Activated CD4-positive, alpha-beta memory T cell treated with anti-CD3 and anti-CD28 coated beads for 36 hours (primary cell): ENCODE measurements around the gene DLG2. TPM values are rescaled to one million over a fixed set of nuclear protein-coding genes. Genes with fewer than 3 reads are reported as not detected.

Source experiments
- CTCF ChIA-PET: fragments of 350-600 bp; sonication (Branson Sonifier 250); formaldehyde crosslinking; loops from one replicate; lab custom pipeline; 2021; ENCODE audit warnings: antibody characterized with exemption, inconsistent platforms; lab: Charles Lee
- POLR2A ChIA-PET: fragments of 350-600 bp; sonication (Branson Sonifier 250); formaldehyde crosslinking; loops from one replicate; lab custom pipeline; 2021; ENCODE audit warnings: antibody characterized with exemption; lab: Charles Lee
- DNase-seq: peaks from one replicate; pipeline ENCODE4 v3.0.0-alpha.2; 2020
- H3K27ac Mint-ChIP-seq: one replicate; pipeline ENCODE4 v1.8.0; 2021; ENCODE audit warnings: mixed read lengths
- H3K27me3 Mint-ChIP-seq: one replicate; pipeline ENCODE4 v1.8.0; 2021; ENCODE audit warnings: mixed read lengths
- H3K36me3 Mint-ChIP-seq: one replicate; pipeline ENCODE4 v1.8.0; 2021; ENCODE audit warnings: mixed read lengths
- H3K4me1 Mint-ChIP-seq: one replicate; pipeline ENCODE4 v1.8.0; 2021; ENCODE audit warnings: low read depth, mixed read lengths
- H3K4me3 Mint-ChIP-seq: one replicate; pipeline ENCODE4 v1.8.0; 2021; ENCODE audit warnings: mild to moderate bottlenecking, mixed read lengths
- H3K9me3 Mint-ChIP-seq: one replicate; pipeline ENCODE4 v1.8.0; 2021; ENCODE audit warnings: mixed read lengths
- intact Hi-C: fragments of 100-400 bp; cut with micrococcal nuclease; formaldehyde crosslinking; loops from one replicate; pipeline ENCODE4 v1.15.1; 2023
- total RNA-seq, 2 experiments: library from RNA; stranded (reverse); gene quantifications; one replicate each; pipeline ENCODE4 v1.2.3, GENCODE V29; 2021

Gene DLG2
- total RNA-seq, 2 experiments from 2014 or later = 1.7 to 2.1 TPM

DNA sequence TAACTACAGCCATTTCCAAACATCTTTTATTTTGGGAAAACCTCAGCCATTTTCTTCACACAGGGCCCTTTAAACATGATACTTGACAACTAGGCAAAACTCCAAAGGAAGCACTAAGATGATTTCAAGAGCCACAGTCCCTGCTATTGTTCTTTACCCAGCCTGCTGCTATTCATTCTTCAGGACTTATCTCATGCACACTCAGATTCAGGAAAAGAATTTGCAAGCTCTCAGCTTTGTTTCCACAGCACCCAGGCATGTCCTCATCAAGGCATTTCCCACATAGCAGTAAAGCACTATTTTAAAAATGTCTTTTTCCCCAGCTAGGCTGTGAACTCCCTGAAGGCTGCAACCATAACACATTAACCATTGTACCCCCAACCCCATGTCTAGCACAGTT is 1731.6 kb downstream of the DLG2 start:
- ChIA-PET POLR2A (no interaction called here), CTCF (interaction anchor here (0.9 kb wide), 1 partner anchor 58 kb away, joined by 4 read pairs; no protein-coding TSS in a partner anchor)
- intact Hi-C loops = no loop called here
- Mint-ChIP-seq H3K9me3 (peaks cover 4% of the 10 kb centered on the region), H3K27me3 (no peaks in the 10 kb centered on the region), H3K27ac (no peak overlapping the region), H3K4me3 (no peak overlapping the region), H3K4me1 (no peaks in the 10 kb centered on the region), H3K36me3 (no peaks in the 10 kb centered on the region)
- DNase-seq = no peak

DNA sequence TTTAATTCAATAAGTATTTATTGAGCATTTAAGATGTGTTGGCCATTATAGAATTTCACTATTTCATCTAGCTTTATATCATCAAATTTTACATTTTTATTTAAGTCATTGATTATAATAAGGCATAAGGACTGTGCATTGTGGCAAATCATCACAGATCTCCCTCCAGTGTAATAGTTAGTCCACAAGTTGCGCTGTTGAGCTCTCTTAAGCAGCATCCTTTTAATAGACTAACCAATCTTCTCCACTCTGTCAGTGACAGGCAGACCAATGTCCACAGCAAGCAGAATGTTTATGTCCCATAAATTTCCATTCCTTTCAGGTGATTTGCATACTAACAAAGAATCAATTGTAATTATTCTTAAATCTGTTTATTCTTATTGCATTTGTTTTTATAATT is 1745.7 kb downstream of the DLG2 start:
- POLR2A ChIA-PET = no interaction called here
- Mint-ChIP-seq H3K9me3 (no peaks in the 10 kb centered on the region), H3K36me3 (no peaks in the 10 kb centered on the region), H3K4me3 (no peak overlapping the region), H3K4me1 (no peaks in the 10 kb centered on the region), H3K27me3 (no peaks in the 10 kb centered on the region), H3K27ac (no peak overlapping the region)
- no peak for DNase-seq
- CTCF ChIA-PET = no interaction called here
- intact Hi-C loops = no loop called here

DNA sequence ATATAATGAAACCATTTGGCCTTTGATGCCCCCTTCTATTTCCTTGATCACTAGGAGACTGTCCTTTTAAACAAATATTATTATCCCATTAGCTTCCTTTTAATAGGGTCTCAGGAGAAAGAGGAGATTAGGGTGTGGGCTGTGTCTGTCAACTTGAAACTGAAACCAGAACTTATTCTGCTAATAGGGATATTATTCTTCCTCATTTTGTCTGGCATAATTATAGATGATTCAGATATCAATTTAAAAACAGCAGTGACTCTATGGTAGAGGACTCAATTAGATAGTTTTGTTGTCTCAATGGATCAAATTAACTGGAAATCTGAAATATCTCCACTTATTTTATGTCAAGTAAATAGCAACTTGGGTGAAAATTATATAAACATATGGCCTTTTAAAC is 1756.1 kb downstream of the DLG2 start:
- Mint-ChIP-seq H3K27ac (no peak overlapping the region), H3K9me3 (no peaks in the 10 kb centered on the region), H3K4me1 (no peaks in the 10 kb centered on the region), H3K4me3 (no peak overlapping the region), H3K36me3 (no peaks in the 10 kb centered on the region), H3K27me3 (no peaks in the 10 kb centered on the region)
- intact Hi-C loops = no loop called here
- POLR2A ChIA-PET = no interaction called here
- DNase-seq = no peak
- CTCF ChIA-PET = no interaction called here

DNA sequence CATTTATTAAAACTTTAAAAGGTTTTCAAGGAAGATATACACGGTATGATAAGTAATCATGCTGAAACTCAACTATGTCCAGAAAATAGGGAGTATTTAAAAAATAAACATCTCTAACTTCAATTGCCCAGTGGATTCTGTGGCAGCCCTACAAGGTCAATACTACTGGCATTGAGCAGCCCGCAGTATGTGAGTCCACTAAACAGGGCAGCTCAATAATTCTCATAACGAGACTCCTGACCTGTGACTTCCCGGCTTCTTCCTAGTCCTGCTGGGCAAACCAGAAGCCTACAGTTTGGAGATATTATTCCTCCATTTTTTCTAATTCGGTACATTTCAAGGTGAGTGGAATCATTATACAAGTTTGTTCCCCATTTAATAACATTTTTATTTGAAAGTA is 1760.5 kb downstream of the DLG2 start:
- no peaks in the 10 kb centered on the region for H3K27me3 Mint-ChIP-seq
- intact Hi-C loops = no loop called here
- CTCF ChIA-PET = no interaction called here

DNA sequence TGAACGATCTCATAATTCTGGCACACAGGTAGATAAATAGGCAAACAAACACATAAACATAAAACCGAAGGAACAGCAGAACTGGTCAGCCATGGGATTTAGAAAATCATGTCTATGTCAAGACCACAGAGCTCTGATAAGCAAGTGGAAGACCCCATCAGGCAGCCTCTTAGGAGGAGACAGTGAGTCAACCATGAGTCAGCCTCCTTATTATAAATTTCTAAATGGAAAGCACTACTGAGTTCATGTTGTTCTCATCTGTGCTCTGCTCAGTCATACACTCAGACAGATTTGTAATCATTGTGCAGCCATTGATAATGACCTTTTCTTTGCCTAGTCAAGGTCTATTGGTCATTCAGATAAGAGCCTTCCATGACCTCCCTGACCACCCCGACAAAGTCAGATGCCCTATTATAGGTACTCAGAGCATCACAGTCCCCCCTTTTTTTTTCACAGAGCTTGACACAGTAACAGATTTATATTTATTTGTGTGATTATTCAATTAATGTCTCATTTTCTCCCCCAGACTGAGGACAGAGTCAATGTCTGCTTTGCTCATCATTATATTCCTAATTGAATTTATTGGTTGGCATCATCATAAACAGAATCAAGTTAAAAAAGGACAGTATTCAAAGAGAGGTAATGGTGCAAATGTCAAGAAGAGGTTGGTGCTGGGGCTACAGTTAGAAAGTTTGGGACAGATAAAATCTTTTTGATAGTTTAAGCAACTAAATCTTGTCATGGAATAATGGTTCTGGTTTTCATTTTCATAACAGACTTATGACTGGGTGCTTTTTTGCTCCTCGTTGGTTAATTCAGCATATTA is 1761.3 kb downstream of the DLG2 start:
- ChIA-PET POLR2A (no interaction called here), CTCF (no interaction called here)
- no peaks in the 10 kb centered on the region for H3K27me3 Mint-ChIP-seq
- DNase-seq = no peak
- intact Hi-C loops = no loop called here
- no peak overlapping the region for H3K27ac Mint-ChIP-seq
- no peaks in the 10 kb centered on the region for H3K4me1 Mint-ChIP-seq
- no peaks in the 10 kb centered on the region for H3K36me3 Mint-ChIP-seq
- H3K4me3 Mint-ChIP-seq = no peak overlapping the region
- H3K9me3 Mint-ChIP-seq = peaks cover under 1% of the 10 kb centered on the region

More for the DNA sequence above, 1760.5 kb downstream of the DLG2 start:
- Mint-ChIP-seq H3K27ac (no peak overlapping the region), H3K9me3 (no peaks in the 10 kb centered on the region), H3K4me3 (no peak overlapping the region), H3K4me1 (no peaks in the 10 kb centered on the region), H3K36me3 (no peaks in the 10 kb centered on the region)
- no peak for DNase-seq
- POLR2A ChIA-PET = no interaction called here

DNA sequence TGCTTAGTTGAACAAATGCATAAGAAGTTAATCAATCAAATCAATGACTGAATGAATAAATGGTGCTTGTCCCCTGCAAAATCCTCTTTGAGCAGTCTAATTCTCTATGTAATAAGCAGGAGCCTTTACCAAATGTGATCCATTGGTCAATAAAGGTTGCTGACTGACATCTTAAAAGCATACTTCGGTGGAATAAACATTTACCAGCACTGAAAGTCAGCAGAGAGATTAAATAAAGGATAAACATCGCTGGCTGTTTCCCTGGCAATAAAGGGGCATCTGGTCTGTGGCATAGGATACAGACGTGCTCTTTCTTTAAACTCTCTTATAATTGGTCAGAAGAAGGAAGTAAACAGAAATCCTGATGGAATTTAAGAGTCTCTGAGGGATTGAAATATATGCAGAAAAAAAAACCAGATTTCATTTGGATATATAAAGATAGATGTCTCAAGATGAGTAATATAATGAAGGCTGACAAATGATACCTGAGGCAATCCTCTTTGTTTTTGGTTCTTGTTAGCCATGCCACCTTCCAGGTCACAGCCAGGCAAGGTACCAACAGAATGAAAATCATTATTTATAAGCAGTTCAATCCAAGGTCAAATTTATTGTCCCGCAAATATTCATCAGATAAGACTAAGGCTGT is 1762.6 kb downstream of the DLG2 start:
- Mint-ChIP-seq H3K9me3 (peaks cover 7% of the 10 kb centered on the region), H3K4me3 (no peak overlapping the region), H3K27ac (no peak overlapping the region), H3K36me3 (no peaks in the 10 kb centered on the region), H3K27me3 (no peaks in the 10 kb centered on the region), H3K4me1 (no peaks in the 10 kb centered on the region)
- POLR2A ChIA-PET = no interaction called here
- intact Hi-C loops = no loop called here
- DNase-seq = no peak
- CTCF ChIA-PET = no interaction called here

DNA sequence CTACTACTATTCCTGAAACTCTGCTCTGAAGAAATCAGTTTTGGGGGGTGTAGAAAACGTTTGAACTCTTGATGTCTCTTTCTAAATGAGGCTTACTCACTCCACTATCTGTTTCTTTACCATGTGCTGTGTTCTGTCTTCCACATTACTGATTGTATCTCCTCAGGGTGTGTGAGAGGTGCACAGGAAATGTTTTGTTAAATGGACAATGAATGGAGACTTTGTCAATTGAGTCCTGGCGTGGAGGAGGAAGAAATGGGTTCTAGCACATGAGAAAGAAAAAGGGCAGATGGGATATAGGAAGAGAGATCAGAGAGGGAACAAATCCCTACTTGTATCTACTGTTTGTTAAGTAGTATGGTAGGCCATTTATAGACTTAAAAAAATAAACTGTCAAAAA is 1763.9 kb downstream of the DLG2 start:
- Mint-ChIP-seq H3K36me3 (no peaks in the 10 kb centered on the region), H3K27me3 (no peaks in the 10 kb centered on the region), H3K4me3 (no peak overlapping the region), H3K27ac (no peak overlapping the region), H3K4me1 (no peaks in the 10 kb centered on the region), H3K9me3 (peaks cover 15% of the 10 kb centered on the region)
- CTCF ChIA-PET = no interaction called here
- intact Hi-C loops = no loop called here
- POLR2A ChIA-PET = no interaction called here
- no peak for DNase-seq

DNA sequence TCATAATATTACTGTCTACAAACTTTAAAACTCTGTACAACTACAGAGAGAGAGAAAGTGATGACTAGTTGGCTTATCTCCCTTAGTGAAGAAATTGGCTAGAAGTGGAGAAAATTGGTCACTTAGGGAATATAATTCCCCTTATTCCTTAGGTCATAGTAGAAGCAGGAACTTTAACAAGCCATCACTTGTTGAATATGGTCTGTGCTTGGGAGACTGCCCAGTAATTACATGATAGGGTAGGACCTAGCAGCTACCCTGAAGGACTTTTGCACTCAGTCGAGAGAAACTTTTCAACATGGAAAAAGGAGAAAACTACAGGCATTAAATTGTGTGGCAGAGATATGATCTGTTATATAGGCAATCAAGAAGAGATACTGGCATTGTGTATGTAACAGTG is 1764.5 kb downstream of the DLG2 start:
- H3K9me3 Mint-ChIP-seq = peaks cover 15% of the 10 kb centered on the region
- H3K4me1 Mint-ChIP-seq = no peaks in the 10 kb centered on the region

DNA sequence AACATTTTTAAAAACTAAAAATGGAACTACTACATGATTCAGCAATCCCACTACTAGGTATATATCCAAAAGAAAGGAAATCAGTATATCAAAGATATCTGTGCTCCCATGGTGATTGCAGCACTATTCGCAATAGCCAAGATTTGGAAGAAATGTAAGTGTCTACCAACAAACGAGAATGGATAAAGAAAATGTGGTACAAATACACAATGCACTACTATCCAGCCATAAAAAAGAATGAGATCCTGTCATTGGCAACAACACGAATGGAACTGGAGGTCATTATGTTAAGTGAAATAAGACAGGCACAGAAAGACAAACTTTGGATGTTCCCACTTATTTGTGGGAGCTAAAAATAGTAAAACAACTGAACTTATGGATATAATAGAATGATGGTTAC is 1765.1 kb downstream of the DLG2 start:
- CTCF ChIA-PET = no interaction called here
- no peak overlapping the region for H3K27ac Mint-ChIP-seq

More for the DNA sequence above, 1764.5 kb downstream of the DLG2 start:
- POLR2A ChIA-PET = no interaction called here
- CTCF ChIA-PET = no interaction called here
- H3K27me3 Mint-ChIP-seq = no peaks in the 10 kb centered on the region
- no peak overlapping the region for H3K4me3 Mint-ChIP-seq
- H3K36me3 Mint-ChIP-seq = no peaks in the 10 kb centered on the region
- DNase-seq = no peak
- intact Hi-C loops = no loop called here
- H3K27ac Mint-ChIP-seq = no peak overlapping the region

DNA sequence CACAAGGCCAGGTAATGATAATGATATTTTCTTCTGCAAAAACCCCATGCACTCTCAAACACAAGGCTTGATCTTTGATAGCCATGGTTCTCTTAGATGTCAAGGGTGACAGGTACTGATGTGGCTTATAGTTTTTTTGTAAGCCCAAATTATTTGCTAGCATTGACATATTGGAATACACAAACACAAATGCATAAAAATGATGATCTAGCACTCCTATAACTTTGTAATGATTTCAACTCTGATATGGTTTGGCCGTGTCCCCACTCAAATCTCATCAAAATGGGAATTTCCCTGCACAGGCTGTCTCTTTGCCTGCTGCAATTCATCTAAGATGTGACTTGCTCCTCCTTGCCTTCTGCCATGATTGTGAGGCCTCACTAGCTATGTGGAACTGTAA is 1768.5 kb downstream of the DLG2 start:
- Mint-ChIP-seq H3K27ac (no peak overlapping the region), H3K27me3 (no peaks in the 10 kb centered on the region), H3K9me3 (peaks cover 23% of the 10 kb centered on the region), H3K36me3 (no peaks in the 10 kb centered on the region), H3K4me3 (no peak overlapping the region), H3K4me1 (no peaks in the 10 kb centered on the region)
- POLR2A ChIA-PET = no interaction called here
- CTCF ChIA-PET = no interaction called here
- DNase-seq = no peak
- intact Hi-C loops = no loop called here

More for the DNA sequence above, 1765.1 kb downstream of the DLG2 start:
- H3K4me3 Mint-ChIP-seq = no peak overlapping the region
- H3K36me3 Mint-ChIP-seq = no peaks in the 10 kb centered on the region
- intact Hi-C loops = no loop called here
- peaks cover 19% of the 10 kb centered on the region for H3K9me3 Mint-ChIP-seq
- POLR2A ChIA-PET = no interaction called here
- no peaks in the 10 kb centered on the region for H3K4me1 Mint-ChIP-seq
- no peak for DNase-seq
- no peaks in the 10 kb centered on the region for H3K27me3 Mint-ChIP-seq

DNA sequence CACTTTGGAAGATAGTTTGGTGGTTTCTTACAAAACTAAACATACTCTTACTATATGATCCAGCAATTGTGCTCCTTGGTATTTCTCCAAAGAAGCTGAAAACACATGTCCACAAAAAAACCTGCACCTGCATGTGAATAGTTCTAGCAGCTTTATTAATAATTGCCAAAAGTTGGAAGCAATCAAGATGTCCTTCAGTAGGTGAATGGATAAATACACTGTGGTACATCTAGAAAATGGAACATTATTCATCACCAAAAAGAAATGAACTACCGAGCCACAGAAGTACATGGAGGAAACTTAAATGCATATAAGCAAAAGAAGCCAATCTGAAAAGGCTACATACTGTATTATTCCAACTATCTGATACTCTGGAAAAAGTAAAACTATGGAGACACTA is 1771.9 kb downstream of the DLG2 start:
- DNase-seq = no peak
- intact Hi-C loops = no loop called here
- POLR2A ChIA-PET = no interaction called here
- Mint-ChIP-seq H3K4me3 (no peak overlapping the region), H3K27ac (no peak overlapping the region), H3K4me1 (no peaks in the 10 kb centered on the region), H3K27me3 (no peaks in the 10 kb centered on the region), H3K9me3 (peaks cover 16% of the 10 kb centered on the region), H3K36me3 (no peaks in the 10 kb centered on the region)
- CTCF ChIA-PET = interaction anchor here (0.6 kb wide), 1 partner anchor 192 kb away, joined by 3 read pairs; no protein-coding TSS in a partner anchor

DNA sequence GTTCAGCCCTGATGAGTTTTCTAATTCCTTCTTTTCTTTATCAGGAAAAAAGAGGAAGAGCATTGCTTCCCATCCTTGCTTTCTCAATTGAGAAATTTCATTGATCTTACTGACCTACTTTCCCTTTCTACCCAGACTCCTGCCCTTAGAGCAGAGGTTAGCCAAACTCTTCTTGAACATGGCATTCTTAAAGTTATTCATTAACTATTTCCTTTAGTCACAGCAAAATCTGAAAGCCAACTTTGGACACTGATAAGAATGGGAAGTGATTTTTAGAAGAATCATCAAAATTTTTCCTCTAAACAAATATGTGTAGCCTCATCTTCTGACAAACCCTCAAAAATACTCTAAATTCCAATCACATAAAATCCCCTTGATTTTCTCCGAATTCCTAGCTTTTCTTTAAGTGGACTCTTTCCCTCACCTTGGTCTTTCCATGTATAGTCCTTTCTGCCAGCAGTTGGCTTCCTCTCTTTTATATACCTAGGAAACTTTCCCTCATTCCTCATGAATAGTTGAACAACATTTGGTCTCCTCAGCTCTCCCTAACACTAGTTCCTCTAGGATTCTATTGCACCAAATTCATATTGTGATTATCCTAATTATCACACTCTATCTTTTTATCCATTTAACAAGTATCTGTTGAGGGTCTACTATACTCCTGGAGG is 1774.2 kb downstream of the DLG2 start:
- Mint-ChIP-seq H3K4me1 (no peaks in the 10 kb centered on the region), H3K27me3 (no peaks in the 10 kb centered on the region), H3K27ac (no peak overlapping the region), H3K36me3 (no peaks in the 10 kb centered on the region), H3K4me3 (no peak overlapping the region), H3K9me3 (peaks cover 8% of the 10 kb centered on the region)
- intact Hi-C loops = no loop called here
- CTCF ChIA-PET = no interaction called here
- POLR2A ChIA-PET = no interaction called here
- no peak for DNase-seq
